B cell (primary cell): ENCODE results near the gene TPCN1.

Experiments used
- EZH2 ChIP-seq: IDR thresholded peaks from 2 replicates; pipeline ENCODE4 v1.6.1; 2012; ENCODE audit warnings: borderline replicate concordance, low read depth, mild to moderate bottlenecking, moderate library complexity, low read length; ENCODE audit not compliant: insufficient read depth, poor library complexity, severe bottlenecking
- TF ChIP-seq, protein P1 (sequence below): fragments of 200-600 bp; IDR thresholded peaks from one replicate; pipeline ENCODE4 v1.8.0; 2022; ENCODE audit warnings: antibody characterized with exemption, mild to moderate bottlenecking

DNA sequence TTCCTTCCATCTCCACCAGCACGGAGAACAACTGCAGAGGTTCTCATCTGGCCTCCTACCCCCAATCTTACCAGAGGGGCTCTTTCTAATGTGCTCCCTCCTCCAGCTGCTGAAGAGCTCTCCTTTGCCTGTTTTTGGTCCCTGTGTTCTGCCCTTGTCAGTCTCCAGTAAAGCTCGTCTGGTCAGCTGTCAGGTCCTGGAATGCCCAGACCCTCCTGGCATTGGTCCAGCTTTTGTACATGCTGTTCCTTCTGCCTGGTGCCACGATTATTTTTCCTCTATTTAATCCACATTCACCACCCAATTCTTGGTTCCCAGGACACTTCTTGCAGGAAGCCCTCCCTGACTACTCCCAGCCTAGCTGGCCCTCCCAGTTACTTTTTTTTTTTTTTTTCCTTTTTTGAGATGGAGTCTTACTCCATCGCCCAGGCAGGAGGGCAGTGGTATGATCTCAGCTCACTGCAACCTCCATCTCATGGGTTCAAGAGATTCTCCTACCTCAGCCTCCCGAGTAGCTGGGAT lies 107.2 kb downstream of the TPCN1 start:
- TF ChIP-seq, protein P1, sequence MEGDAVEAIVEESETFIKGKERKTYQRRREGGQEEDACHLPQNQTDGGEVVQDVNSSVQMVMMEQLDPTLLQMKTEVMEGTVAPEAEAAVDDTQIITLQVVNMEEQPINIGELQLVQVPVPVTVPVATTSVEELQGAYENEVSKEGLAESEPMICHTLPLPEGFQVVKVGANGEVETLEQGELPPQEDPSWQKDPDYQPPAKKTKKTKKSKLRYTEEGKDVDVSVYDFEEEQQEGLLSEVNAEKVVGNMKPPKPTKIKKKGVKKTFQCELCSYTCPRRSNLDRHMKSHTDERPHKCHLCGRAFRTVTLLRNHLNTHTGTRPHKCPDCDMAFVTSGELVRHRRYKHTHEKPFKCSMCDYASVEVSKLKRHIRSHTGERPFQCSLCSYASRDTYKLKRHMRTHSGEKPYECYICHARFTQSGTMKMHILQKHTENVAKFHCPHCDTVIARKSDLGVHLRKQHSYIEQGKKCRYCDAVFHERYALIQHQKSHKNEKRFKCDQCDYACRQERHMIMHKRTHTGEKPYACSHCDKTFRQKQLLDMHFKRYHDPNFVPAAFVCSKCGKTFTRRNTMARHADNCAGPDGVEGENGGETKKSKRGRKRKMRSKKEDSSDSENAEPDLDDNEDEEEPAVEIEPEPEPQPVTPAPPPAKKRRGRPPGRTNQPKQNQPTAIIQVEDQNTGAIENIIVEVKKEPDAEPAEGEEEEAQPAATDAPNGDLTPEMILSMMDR, result no peak
- no peak for TF ChIP-seq EZH2
